ENCODE results near the gene DEUP1. TPM values are rescaled to one million over a fixed set of nuclear protein-coding genes. Genes with fewer than 3 reads are reported as not detected.
"Not testable (repeated sequence)": the region's sequence is repeated elsewhere in the genome, so short reads cannot be mapped to it uniquely, and the experiment has no call there.

The DEUP1 gene
- total RNA-seq, 2 donors from 2014 or later = 0.29 TPM; not detected in 1

DNA sequence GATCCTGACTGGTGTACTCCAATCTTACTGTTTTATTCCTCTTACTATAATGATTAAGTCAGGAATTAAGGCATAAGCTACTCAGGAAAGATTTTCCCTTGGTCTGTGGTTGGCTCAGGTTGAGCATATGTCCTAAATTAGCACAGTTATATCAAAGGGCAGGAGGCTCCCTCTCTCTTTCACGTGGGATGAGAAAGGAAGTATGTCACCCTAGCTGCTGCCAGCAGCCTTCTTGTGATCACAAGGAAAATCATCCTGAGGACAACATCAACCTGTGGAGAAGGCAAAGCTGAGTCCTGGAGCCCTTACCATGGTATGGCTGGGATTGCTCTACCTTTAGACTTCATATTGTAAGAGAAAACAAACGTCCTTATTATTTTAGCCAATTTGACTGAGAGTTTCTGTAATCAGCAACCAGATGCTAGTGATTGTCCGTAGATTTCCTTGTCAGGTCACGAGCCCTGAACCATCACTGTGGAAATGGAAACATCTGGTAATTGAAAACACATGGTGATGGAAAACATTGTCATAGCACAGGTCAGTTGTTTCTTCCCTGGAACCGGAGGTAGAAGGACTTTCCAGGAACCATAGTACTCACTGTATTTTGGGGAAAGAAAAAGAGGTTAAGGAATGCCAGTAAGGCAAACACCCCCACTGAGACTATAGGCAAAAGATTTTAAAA is 40.6 kb upstream of the DEUP1 start:
- Histone ChIP-seq H3K4me3 (no peak overlapping the region), H3K36me3 (no peaks in the 10 kb centered on the region), H3K27ac (no peak overlapping the region), H3K27me3 (no peaks in the 10 kb centered on the region), H3K9me3 (no peaks in the 10 kb centered on the region), H3K4me1 (no peaks in the 10 kb centered on the region), H3K9ac (ENCODE audit: low read depth in 2 of 2, low read length in 2 of 2) (no peak overlapping the region)
- intact Hi-C loops (cut with DNase I) = no loop called here
- DNase-seq = no peak
- no peak for TF ChIP-seq CTCF (IDR thresholded peaks at IDR 0.05)

- intact Hi-C loops (cut with DNase I) = no loop called here
- no peaks in the 10 kb centered on the region for H3K36me3 ChIP-seq
- H3K4me1 ChIP-seq = no peaks in the 10 kb centered on the region
- no peak overlapping the region for H3K4me3 ChIP-seq
- no peak for TF ChIP-seq CTCF (IDR thresholded peaks at IDR 0.05)
- H3K9me3 ChIP-seq = no peaks in the 10 kb centered on the region
- no peak for DNase-seq
- no peak overlapping the region for H3K27ac ChIP-seq
- no peak overlapping the region for H3K9ac ChIP-seq (ENCODE audit: low read depth in 2 of 2, low read length in 2 of 2)
- no peaks in the 10 kb centered on the region for H3K27me3 ChIP-seq
Measured at GRCh38 chr11:93291110-93291509, 39.4 kb upstream of the DEUP1 start.

DNA sequence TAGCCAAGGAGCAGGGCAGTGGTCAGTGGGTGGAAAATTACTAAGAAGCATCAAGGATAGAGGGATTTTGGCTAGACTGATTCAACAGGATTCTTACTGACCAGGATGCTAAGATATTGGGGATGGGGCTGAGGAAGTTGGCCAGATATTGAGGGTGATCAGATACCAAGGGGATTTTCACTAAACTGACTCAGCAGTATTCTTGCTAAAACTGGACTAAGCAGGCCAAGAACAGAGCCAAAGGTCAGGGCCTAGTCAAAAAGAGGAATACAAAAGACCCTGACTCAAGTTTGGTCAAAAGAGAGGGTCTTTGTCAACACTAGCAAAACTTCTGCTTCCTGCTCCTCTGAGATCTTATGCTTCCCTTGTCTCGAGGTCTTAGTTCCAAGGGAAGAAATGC is 38.6 kb upstream of the DEUP1 start:
- TF ChIP-seq CTCF (IDR thresholded peaks at IDR 0.05) = no peak
- intact Hi-C loops (cut with DNase I) = no loop called here
- Histone ChIP-seq H3K36me3 (no peaks in the 10 kb centered on the region), H3K9ac (ENCODE audit: low read depth in 2 of 2, low read length in 2 of 2) (no peak overlapping the region), H3K27me3 (no peaks in the 10 kb centered on the region), H3K4me3 (no peak overlapping the region), H3K27ac (no peak overlapping the region), H3K4me1 (no peaks in the 10 kb centered on the region), H3K9me3 (no peaks in the 10 kb centered on the region)
- no peak for DNase-seq

DNA sequence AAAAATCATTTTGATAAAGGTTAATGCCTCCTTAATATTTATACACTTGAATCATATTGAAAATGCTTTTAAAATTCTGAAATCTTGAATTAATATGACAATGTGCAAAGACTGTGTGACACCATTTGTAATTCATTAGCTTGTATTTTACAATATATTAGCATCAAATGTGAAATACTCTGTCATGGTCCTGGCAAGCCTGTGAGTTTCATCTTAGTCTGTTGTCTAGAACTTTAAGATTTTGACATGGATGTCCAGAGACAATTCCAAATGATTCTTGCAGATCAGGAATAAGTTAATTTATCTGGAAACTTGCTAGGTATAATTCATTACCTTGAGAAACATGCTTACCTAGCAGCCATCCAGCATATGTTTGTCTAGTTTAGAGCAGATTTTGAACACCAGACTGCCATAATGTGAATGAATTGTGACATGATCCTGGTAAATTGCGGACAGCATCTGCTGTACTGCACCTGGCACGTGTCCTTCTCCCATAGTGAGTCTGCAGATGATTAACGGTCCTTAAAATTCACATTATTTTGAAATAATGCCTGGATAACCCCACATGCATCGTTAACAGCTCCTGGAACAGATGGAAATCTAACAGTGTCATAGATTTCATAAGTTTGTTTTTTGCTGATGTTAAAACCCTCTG is 34.5 kb upstream of the DEUP1 start:
- Histone ChIP-seq H3K36me3 (no peaks in the 10 kb centered on the region), H3K27me3 (no peaks in the 10 kb centered on the region), H3K4me3 (no peak overlapping the region), H3K4me1 (no peaks in the 10 kb centered on the region), H3K9me3 (no peaks in the 10 kb centered on the region), H3K9ac (ENCODE audit: low read depth in 2 of 2, low read length in 2 of 2) (no peak overlapping the region), H3K27ac (no peak overlapping the region)
- DNase-seq = no peak
- intact Hi-C loops (cut with DNase I) = no loop called here
- TF ChIP-seq CTCF (IDR thresholded peaks at IDR 0.05) = no peak

DNA sequence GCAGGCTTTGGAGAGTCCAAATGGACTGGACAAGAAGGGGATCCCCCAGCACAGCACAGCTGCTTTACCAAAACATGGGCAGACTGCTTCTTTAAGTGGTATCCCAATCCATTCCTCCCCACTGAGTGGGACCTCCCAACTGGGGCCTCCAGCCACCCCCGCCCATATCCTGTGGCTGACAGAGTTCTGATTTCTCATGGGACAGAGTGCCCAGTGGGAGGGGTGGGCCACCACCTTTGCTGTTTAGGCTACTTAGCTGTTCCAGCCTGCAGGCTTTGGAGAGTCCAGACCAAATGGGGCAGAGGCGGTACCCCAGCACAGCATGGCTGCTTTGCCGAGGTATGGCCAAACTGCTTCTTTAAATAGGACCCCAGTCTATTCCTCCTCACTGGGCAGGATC is 26.9 kb upstream of the DEUP1 start:
- TF ChIP-seq CTCF (IDR thresholded peaks at IDR 0.05) = no peak
- intact Hi-C loops (cut with DNase I) = no loop called here
- H3K9ac ChIP-seq (ENCODE audit: low read depth in 2 of 2, low read length in 2 of 2) = no peak overlapping the region
- H3K36me3 ChIP-seq = no peaks in the 10 kb centered on the region
- H3K4me3 ChIP-seq = no peak overlapping the region
- no peaks in the 10 kb centered on the region for H3K9me3 ChIP-seq
- H3K27ac ChIP-seq = no peak overlapping the region
- no peaks in the 10 kb centered on the region for H3K4me1 ChIP-seq
- DNase-seq = no peak
- no peaks in the 10 kb centered on the region for H3K27me3 ChIP-seq

DNA sequence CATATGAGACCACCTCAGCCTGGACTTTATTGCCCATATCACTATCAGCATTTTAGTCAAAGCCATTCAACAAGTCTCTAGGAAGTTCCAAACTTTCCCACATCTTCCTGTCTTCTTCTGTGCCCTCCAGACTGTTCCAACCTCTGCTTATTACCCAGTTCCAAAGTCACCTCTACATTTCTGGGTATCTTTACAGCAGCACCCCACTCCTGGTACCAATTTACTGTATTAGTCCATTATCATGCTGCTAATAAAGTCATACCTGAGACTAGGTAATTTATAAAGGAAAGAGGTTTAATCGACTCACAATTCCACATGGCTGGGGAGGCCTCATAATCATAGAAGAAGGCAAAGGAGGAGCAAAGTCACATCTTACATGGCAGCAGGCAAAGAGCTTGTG is 16.1 kb upstream of the DEUP1 start:
- H3K4me1 ChIP-seq; H3K36me3 ChIP-seq; DNase-seq; H3K4me3 ChIP-seq; H3K9me3 ChIP-seq; H3K27ac ChIP-seq; H3K9ac ChIP-seq (ENCODE audit: low read depth in 2 of 2, low read length in 2 of 2); intact Hi-C loops (cut with DNase I); H3K27me3 ChIP-seq: not testable (repeated sequence)
